ENCODE data around the gene FBXW7. TPM values are rescaled to one million over a fixed set of nuclear protein-coding genes. Genes with fewer than 3 reads are reported as not detected.

FBXW7 gene
- total and polyA plus RNA-seq, 2 of the 8 experiments (the other 6 are each of a cell fraction or from before 2014, with no cell fraction given) = 6.0 to 26.7 TPM

DNA sequence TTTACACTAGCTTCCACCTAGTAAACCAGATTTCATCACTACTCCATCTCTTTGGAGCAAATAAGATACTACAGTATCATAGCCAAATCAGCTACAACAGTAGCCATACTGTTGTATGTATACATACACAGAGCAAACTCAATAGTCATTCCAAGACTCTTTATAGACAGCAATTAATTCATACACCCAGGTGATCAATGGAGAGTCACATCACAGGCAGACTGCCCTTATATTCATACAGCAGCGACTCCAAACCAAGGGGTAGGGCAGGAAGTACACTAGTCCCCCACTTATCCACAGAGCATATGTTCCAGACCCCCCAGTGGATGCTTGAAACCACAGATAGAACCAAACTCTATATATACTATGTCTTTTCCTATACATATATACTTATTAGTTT, 76.6 kb downstream of the FBXW7 start (continued):
- TF ChIP-seq, protein P1, sequence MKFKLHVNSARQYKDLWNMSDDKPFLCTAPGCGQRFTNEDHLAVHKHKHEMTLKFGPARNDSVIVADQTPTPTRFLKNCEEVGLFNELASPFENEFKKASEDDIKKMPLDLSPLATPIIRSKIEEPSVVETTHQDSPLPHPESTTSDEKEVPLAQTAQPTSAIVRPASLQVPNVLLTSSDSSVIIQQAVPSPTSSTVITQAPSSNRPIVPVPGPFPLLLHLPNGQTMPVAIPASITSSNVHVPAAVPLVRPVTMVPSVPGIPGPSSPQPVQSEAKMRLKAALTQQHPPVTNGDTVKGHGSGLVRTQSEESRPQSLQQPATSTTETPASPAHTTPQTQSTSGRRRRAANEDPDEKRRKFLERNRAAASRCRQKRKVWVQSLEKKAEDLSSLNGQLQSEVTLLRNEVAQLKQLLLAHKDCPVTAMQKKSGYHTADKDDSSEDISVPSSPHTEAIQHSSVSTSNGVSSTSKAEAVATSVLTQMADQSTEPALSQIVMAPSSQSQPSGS (IDR thresholded peaks at IDR 0.05; ENCODE audit: low read length) = no peak
- TF ChIP-seq, protein P2, sequence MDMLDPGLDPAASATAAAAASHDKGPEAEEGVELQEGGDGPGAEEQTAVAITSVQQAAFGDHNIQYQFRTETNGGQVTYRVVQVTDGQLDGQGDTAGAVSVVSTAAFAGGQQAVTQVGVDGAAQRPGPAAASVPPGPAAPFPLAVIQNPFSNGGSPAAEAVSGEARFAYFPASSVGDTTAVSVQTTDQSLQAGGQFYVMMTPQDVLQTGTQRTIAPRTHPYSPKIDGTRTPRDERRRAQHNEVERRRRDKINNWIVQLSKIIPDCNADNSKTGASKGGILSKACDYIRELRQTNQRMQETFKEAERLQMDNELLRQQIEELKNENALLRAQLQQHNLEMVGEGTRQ (IDR thresholded peaks at IDR 0.05; ENCODE audit: low read length) = no peak
- no peak for TF ChIP-seq FOSL1 (IDR thresholded peaks at IDR 0.05; ENCODE audit: insufficient read depth, low read depth, low read length)
- TF ChIP-seq KDM5A (IDR thresholded peaks at IDR 0.05; ENCODE audit: low read length) = no peak
- no peak for TF ChIP-seq RXRA (IDR thresholded peaks at IDR 0.05; ENCODE audit: insufficient read depth, low read depth, low read length)
